Fibroblast of upper back skin (primary cell): ENCODE data around the gene PTPRB.
A peak's percentile ranks its signal among the peaks of the same experiment; 100 is the strongest.

ENCODE experiments used
- DNase-seq: peaks from one replicate; pipeline ENCODE4 v3.0.0-alpha.2; 2013

The PTPRB gene

DNA sequence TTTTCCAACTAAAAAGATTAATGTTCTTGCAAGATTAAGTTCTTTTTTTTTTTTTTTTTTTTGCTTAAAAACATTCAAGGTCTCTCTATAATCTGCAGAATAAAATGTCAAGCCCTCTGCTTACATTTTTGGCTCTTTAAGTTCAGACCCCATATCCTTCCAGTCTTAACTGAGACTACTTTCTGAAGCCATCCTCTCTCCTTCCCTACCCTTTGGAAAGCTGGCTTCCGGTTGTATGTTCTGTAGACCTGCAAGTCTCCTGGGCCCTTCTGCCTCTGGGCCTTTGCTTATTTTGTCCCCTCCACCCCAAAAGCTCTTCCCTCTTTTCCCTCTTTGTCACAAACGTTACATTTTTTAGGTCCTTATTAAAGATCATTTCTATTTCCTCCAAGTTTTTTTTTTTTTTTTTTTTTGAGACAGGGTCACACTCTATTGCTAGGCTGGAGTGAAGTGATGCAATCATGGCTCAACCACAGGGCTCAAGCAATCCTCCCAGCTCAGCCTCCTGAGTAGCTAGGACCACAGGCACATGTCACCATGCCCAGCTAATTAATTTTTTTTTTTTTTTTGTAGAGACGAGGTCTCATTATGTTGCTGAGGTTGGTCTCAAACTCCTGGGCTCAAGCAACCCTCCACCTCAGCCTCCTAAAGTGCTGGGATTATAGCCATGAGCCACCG is 46.5 kb downstream of the PTPRB start:
- peak; percentile 29 for DNase-seq

DNA sequence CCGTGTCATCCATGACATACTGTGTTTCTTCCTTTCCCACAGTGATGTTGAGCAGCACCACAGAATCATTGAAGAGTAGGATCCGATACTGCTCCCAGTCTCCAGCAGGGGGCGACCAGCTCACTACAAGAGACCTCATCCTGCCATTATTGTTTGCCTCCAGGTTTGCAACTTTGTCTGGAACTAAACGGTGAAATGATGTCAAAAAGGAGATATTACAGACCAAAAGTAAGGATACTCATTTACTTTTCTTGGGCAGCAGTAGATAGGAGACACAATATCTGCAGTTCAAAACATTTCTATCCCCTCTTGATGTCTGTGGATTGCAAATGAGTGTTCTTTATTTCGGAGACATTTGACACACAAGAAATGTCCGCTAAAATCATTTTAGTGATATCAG is 47.2 kb downstream of the PTPRB start:
- DNase-seq: peak; percentile 80

DNA sequence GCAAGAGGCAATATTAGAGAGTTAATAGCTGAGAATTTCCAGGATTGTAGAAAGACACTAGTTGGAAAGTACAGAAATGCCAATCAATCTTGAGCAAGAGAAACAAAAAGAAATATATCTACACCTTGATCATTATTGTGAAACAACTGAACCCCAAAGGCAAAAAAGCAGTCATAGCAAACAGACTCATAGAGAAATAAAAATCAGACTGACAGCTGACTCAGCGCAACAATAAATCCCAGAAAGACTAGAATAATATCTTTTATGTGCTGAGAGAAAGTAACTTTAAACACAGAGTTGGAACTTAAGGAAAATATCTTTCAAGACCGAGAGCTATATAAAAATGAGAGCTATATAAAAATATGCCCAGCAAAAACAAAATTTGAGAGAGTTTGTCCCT is 52.9 kb downstream of the PTPRB start:
- DNase-seq: no peak

DNA sequence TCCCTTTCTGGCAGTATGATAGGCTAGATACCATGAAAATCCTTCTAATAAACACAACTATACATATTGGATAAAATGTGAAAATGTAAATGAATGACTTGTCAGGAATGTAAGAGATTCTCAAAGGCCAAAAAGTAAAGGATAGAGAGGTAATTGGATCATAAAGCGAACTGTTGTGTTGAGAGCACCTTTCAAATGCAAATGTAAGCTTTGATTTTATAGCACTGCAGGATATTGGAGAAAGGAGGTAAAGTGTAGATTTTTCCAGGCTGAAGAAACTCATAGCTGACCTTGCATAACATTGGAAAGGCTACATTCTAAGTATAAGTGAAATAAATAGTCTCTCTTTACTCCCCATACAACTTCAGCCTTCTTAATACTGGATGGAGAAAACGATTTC is 54.0 kb downstream of the PTPRB start:
- no peak for DNase-seq

DNA sequence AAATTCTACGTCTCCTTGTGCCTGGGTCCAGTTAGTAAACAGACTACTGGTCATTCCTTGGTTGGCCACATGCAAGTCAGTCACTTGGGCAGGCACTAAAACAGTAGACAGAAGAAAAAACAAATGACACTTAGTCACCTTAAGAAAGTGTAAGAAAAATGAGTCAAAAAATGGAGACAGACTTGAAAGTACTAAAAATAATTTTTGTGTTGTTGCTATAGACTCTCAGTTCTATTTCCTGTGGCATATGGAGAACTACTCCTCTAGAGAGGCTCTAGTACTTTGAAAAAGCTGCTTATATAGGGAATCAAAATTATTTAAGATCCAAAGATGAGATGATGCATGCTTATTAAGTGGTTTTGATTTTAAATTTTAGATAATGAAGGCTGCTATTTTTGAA is 56.0 kb downstream of the PTPRB start:
- no peak for DNase-seq

DNA sequence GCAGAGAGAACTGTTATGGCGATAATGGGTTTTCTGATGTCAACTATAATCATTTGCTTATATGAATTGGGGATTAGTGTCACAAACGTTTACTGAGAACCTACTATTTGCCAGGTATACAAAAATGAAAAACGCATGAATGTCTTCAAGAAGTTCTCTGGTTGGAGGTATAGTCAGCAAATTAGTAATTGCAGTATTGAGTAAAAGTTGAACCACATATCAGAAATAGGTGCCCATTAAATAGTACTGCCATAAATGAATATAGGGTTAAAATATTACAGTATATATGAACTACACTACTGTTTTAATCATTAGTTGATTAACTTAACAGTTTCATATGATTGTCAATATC is 60.0 kb downstream of the PTPRB start:
- DNase-seq: no peak

DNA sequence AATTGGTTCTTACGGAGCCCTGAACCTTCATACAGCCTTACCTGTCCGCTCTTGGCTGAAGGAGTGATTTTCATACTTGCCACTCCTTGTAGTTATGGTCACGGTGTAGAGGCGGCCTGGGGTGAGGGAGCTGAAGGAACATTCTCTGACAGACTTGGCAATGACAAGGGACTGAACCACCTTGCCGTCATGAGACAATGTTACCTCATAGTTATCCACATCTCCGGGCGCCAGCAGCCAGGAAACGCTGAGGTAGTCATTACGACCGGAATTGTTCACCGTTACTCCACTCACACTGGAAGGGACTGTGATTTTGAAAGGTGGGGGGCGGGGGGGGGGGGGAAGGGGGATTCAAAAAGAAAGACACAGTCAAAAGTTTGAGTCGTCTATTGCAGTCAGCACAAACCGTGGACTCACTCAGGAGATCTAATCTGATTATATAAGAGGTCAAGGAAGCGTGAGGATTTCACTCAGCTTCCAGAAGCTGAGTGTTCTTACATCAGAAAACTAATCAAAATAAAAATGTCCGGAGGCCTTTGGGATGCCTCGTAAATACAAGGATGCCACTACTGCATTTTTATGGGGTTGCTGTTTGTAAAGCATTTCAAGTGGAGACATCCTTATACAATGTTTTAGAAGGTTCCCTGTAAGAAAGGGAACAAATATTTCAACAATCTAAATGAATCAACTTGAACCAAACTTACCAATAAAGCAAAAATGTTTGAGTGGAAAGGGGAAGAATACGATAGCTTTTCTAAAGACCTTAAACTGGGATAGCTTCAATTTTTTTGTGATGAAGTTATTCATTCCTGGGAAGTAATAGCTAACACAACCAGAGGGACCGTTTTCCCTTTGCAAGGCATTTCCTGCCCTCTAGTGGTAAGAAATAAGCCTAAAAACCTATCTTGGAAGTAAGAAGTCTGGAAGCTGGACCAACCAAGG is 60.6 kb downstream of the PTPRB start:
- DNase-seq: peak; percentile 88

DNA sequence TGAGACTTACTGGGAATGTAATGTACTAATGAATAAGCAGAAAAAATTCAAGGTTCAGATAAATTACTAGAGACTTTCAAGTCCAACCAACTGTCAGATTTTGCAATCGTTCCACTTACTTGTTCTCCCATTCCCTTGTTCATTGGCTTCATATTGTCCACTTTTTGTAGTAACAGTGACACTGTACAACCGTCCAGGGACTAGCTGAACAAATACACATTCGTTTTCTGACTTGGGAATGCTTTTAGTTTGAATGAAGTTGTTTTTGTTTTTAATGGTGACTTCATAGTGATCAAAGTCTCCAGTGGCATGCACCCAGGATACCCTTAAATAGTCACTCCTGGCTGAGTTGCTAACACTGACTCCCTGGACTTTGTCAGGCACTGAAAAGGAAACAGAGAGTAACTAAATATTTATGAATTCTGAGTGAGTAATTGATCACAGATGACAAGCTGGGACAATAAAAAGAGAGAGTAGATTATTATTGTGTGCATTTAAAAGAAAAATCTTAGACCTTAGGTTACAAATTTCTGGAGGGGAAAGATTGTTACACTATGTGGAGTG is 65.4 kb downstream of the PTPRB start:
- no peak for DNase-seq

DNA sequence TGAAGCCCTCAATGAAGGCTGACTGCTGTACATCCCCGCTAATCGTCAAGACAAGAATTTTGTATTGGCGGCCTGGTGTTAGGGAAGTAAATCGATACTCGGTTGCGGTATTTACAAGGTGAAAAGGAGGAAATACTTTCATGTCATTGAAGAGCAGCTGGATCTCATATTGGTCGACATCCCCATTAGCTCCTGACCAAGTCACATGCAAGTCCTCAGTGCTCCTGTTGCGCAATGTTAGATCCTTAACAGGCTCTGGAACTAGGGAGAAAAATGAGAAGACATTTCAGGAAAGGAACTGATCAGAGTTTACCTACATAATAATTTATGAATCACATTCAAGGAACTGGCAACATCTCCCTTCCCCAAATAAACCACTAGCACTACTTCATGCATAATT is 66.2 kb downstream of the PTPRB start:
- DNase-seq: no peak

DNA sequence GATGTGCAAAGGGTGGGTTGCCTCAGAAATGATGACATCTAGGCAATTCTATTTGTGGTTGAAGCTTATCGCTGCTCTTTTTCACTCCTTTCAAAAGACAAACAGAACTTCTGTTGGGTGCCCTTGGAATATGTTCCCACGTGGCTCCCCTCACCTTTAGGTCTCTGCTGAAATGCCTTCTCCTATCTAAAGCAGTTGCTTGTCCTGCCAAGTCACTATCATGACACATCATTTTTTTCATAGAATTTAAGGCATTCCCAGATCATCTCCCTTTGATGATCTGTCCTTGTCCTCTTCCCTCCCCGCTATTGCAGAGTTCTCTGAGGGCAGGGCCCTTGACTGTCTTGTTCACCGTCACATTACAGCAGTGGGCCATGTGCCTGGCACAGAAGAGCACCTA is 75.7 kb downstream of the PTPRB start:
- DNase-seq: no peak

DNA sequence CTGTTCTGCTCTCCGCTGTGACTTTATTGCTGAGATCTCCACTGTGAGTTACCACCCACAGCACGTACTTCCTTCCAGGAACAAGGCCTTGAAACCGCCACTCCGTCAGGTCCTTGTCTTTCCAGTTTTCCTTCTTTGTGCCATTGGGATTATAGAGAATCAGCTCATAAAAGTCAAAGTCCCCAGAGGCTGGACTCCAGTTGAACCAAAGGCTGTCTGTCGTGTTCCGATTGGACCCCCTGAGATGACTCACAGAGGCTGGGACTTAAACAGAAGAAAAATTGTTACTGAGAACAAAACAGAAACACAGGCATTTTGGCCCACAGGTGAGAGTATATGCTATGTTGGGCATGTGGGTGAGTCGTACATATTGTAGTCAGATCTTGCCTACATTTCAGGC is 76.6 kb downstream of the PTPRB start:
- DNase-seq: no peak

DNA sequence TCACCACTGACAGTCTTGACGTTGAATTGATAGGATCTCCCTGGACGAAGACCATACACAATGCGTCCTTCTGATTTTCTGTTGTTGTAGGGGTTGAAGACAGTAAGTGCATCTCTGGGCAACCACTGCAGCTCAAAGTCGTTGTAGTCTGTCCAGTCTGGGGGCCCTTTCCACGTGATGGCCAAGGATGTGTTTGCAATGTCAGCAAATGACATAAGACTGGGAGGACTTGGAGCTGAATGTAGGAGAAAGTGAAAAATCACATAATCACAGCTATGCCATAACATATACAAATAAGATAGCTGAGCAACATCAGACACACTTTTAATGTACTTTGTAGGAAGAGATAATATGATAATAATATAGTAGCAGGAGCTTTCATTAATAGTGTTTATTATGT is 77.8 kb downstream of the PTPRB start:
- no peak for DNase-seq

DNA sequence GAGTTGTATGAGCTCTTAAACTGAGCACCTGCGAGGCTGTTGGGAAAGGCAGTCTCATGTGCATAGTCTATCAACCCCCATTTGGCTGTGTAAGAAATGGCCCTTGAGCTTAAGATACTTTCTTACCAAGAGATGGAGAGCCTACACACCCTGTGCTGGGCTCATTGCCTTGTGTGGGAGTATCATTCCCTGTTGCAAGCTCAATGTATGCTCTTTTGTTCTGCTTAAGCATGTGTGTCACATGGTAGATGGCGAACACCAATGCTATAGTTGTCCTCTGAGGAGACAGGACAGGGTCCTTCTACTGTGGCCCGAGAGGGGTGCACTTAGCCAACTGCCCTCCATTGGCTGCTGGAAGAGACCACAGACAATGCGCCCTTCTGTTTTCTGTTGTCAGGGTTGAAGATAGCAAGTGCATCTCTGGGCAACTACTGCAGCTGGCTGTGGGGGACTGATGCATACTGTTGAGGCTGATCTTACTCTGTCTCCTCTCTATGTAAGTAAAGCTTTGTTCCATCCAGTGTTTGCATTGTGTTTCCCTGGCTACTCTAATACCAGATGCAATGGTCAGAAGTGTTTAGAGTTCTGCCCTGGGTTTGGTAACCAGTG is 79.5 kb downstream of the PTPRB start:
- DNase-seq: no peak

DNA sequence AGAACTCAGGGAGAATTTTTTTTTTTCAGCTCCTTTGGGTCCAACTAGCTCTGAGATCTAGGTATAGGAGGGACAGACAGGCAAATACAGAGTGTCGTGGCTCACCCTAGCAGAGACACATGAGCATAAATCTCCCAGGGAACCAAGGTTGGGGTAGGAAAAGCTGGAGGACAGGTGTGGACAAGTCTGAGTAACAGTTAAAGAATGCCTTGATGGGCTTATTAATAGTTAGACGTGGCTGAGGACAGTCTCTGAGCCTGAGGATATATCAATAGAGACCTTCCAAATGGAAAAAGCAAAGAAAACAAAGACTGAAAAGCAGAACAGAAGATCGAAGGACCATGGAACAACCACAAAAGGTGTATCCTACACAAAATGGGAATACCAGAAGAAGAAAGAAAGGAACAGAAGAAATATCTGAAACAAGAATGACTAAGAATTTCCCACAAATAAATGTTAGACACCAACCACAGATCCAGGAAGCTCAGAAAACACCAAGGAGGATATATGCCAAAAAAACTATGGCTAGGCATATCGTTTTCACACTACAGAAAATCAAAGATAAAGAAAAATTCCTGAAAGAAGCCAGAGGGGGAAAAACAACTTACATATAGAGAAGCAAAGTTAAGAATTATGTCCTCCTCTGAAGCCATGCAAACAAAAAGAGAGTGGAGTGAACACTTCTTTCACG is 80.9 kb downstream of the PTPRB start:
- peak; percentile 24 for DNase-seq

DNA sequence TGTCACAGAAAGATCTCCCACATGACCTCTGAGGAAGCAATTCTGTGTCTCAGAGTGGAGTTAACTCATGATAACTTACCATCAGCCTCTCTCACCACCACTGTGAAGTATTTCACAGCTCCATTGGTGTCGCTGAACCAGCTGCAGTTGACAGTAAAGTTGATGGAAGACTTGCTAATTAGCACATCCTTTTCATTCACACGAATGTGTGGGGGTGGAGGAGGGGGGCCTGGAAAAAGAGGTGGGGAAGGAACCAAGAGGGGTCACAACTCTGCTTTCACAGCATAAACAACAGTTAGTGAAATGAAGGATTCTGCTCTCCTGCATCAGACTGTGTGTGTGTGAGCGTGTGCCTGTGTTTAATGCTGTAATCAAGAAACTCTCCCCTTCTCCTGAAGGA is 82.1 kb downstream of the PTPRB start:
- no peak for DNase-seq

DNA sequence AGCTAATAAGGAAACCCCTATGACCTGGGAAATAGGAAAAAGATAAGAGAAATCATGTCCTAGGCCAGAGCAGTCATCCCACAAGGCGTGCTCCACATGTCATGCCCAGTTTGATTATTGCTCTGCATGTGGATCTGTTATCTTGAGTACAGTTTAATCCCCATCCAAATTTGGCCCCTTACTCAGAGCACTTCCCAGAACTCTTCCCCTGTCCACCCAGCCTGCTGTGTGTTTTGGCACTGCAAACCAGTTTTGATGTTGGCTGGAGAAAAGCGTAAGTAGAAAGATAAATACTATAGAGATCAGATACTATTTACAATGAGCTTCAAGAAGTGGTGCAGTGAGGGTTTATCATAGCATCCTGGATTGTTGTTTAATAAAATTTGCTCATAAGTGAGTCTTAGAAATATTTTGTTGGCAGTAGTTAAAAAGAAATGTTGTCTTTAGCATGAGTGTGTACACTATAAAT is 83.8 kb downstream of the PTPRB start:
- no peak for DNase-seq

DNA sequence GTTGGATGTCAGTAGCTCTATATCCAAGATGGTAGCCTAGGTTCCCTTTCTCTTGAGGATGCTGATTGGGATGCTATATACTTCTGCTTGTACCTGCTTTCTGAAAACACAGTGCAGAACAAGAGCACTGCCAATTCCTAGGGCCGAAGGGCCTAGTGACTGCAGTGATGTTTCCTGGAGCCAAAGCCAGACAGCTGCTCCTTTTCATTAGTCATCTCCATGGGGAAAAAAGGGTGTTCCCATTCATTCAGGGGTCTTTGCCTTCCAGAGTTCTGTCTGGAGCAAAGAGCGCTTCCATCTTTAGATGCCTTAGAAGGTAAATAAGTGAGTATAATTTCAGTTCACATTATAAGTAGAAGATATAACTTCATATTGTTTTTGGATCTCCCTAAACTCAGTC is 85.5 kb downstream of the PTPRB start:
- DNase-seq: no peak

DNA sequence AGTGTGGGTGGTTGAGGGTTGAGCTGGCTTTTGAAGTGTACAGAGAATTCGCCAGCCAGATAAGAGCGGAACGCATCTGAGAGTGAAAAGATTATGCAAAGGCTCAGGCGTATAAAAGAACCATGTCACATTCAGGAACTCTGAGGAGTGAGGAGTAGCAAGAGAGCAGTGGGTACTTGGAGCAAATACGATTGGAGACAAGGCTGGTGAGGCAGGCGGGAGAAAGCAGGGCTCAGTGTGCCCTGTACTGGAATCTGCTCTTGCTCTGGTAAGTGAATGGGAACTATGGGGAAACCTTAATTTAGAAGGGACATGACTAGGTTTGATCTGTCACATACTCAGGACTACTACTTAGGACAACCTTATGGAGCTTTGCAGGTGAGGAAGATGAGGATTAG is 87.0 kb downstream of the PTPRB start:
- no peak for DNase-seq

DNA sequence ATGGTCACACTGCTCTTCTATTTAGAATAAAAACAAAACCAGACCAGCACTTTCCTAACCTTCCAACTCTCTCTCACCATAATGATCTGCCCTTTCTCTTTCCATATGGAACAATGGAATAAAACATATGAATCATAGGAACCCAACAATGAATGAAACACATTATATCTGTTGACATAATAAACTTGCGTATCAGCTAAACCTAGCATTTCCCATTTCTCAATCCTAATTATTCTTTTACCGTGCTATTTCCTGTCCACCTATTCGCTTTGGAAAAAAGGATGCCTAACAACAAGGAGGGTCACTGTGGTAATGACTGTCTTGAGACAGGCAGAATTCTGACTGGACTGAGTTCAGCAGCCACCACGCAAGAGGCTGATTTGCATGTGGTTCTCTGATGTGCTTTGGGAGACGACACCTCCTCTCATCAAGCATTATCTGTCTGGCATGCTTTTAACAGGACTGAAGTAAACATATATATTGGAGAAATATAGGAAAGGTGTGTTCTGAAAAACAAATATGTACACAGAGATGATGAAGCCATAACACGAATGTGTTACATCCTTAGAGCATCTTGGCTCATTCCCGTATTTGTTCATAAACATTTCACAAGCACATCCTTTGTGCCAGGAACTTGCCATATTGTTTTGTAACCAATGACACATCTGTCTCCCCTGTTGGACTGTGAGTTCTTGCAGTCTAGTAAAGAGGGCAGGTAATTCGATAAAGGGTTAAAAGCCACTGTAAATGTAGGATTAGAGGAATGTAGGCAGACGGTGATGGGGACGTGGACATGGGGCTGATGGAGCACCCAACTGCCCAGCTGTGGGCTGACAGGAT is 87.7 kb downstream of the PTPRB start:
- DNase-seq: no peak

DNA sequence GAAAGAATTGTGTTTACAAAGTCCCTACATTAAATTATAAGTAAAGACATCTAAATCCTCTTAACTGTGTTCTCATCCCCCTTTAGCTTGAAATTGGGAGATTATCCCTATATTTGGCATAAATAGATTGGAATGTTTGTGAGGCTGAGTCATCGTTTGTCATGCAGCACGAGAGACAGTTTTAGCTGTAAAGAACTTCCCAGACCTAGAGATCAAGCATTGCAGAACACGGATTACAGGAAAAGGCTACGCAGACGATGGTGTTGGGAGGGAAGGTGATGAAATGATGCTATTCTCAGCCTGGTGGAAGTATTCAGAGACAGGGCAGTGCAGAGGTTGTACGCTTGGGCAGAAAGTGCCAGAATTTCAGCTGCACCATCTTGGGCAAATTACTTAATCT is 93.8 kb downstream of the PTPRB start:
- DNase-seq: peak; percentile 97

DNA sequence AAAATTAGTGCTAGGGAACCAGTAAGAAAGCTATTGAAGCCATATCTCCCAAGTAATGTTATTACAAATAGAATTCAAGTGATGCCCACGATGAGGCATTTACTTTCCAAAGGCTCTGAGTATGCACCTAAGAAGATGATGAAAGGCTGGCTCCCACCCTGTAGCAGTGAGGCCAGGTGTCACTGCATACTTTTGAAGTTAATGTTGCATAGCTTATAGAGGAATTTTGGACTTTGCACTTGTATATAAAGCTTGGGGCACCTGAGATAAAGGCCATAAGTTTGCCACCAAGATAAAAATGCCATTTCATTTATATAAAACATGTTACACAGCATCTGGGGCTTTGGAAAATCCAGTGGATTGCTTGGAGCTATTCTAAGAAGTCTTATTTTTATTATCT is 96.2 kb downstream of the PTPRB start:
- no peak for DNase-seq

DNA sequence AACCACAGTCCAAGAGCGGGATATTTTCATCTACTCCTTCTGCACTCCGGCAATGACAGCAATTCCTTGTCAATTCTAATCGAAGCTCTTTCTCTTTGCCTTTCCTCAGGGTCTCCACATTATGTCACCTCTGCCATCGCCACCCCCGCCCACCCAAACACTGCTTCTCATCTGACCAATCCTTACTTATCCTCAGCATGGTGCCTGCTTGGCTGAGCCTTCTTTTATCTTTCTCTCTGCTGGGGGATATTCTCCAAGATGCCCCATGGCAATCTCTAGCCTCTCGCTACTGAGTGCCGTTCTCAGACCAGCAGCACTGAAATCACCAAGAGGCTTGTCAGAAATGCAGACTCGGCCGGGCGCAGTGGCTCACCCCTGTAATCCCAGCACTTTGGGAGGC is 100.6 kb downstream of the PTPRB start:
- no peak for DNase-seq
